Vagina (tissue), 2 donors: Measurements from ENCODE around the gene SCMH1.

ENCODE experiments used
- CTCF ChIP-seq, 3 experiments: fragments of 450-650 bp in 2 of 3; fragments of 200-600 bp in 1 of 3; sonication (generic) in 1 of 3; IDR thresholded peaks; one replicate each; pipeline ENCODE4 v1.5.1; 2017 to 2019; ENCODE audit warnings: antibody characterized with exemption in 3 of 3, mild to moderate bottlenecking in 2 of 3, moderate library complexity in 2 of 3
- POLR2A ChIP-seq, 2 donors: fragments of 450-650 bp; IDR thresholded peaks; one replicate each; pipeline ENCODE4 v1.6.1; 2017; ENCODE audit warnings: antibody characterized with exemption in 2 of 2, mild to moderate bottlenecking in 2 of 2, moderate library complexity in 2 of 2
- POLR2AphosphoS5 ChIP-seq, 2 donors: sonication (generic); formaldehyde crosslinking; IDR thresholded peaks; one replicate each; pipeline ENCODE4 v1.9.0; 2017; ENCODE audit warnings: antibody characterized with exemption in 2 of 2, mild to moderate bottlenecking in 2 of 2, low read depth in 1 of 2; ENCODE audit not compliant: insufficient read depth in 1 of 2

GRCh38 chr1:41167667-41168066, 74.4 kb downstream of the SCMH1 start:
- TF ChIP-seq POLR2AphosphoS5 (IDR thresholded peaks at IDR 0.05; ENCODE audit: insufficient read depth in 1 of 2, low read depth in 1 of 2) (no peak), CTCF (IDR thresholded peaks at IDR 0.05) (no peak), POLR2A (IDR thresholded peaks at IDR 0.05) (no peak)
